PC-9 (cell line): ENCODE results near the gene RRP9. TPM values are rescaled to one million over a fixed set of nuclear protein-coding genes. Genes with fewer than 3 reads are reported as not detected.
A peak's percentile ranks its signal among the peaks of the same experiment; 100 is the strongest.

Source experiments
- BruUV-seq: library from RNA; stranded (reverse); fragments of 400-500 nt; replicated peaks from 2 replicates; lab custom pipeline; 2021; lab: Mats Ljungman, UMichigan
- CTCF ChIA-PET: fragments of 300-600 bp; sonication (Branson Sonifier 250); formaldehyde crosslinking; loops from one replicate; lab custom pipeline; 2022; ENCODE audit warnings: antibody characterized with exemption; lab: Charles Lee
- POLR2A ChIA-PET: fragments of 300-600 bp; sonication (Branson Sonifier 250); formaldehyde crosslinking; loops from one replicate; lab custom pipeline; 2022; ENCODE audit warnings: antibody characterized with exemption; ENCODE audit not compliant: unreplicated experiment; lab: Charles Lee
- DNase-seq, 2 experiments: peaks; one replicate each; pipeline versions ENCODE4 v3.0.0 to v3.0.0-alpha.2; 2015 to 2022; ENCODE audit warnings: mixed read lengths in 1 of 2
- H2AFZ ChIP-seq: fragments of 200-600 bp; sonication (generic); 2 replicates; pipeline ENCODE4 v1.8.1; 2017; ENCODE audit warnings: antibody characterized with exemption
- H3F3A ChIP-seq: fragments of 200-600 bp; sonication (generic); 2 replicates; pipeline ENCODE4 v1.8.1; 2017; ENCODE audit warnings: antibody characterized with exemption, mild to moderate bottlenecking, low read depth; ENCODE audit not compliant: insufficient read depth
- H3K27ac ChIP-seq: fragments of 200-600 bp; sonication (generic); 2 replicates; pipeline ENCODE4 v1.6.1; 2016; ENCODE audit warnings: mixed run types
- H3K27me3 ChIP-seq: fragments of 200-600 bp; sonication (generic); 2 replicates; pipeline ENCODE4 v1.6.1; 2016; ENCODE audit warnings: low read depth, mixed run types; ENCODE audit not compliant: insufficient read depth
- H3K36me3 ChIP-seq: fragments of 200-600 bp; sonication (generic); 2 replicates; pipeline ENCODE4 v1.6.1; 2016; ENCODE audit warnings: low read depth, mixed run types
- H3K4me1 ChIP-seq: fragments of 200-600 bp; sonication (generic); replicated peaks from 2 replicates; pipeline ENCODE4 v1.6.1; 2016; ENCODE audit warnings: mixed run types; ENCODE audit not compliant: insufficient read depth
- H3K4me2 ChIP-seq: fragments of 200-600 bp; sonication (generic); 2 replicates; pipeline ENCODE4 v1.6.1; 2017; ENCODE audit warnings: mixed run types
- H3K4me3 ChIP-seq: fragments of 200-600 bp; sonication (generic); 2 replicates; pipeline ENCODE4 v1.6.1; 2016; ENCODE audit warnings: mixed run types
- H3K79me2 ChIP-seq: fragments of 200-600 bp; sonication (generic); 2 replicates; pipeline ENCODE4 v1.6.1; 2017; ENCODE audit warnings: low read depth, mixed run types
- H3K9me2 ChIP-seq: fragments of 200-600 bp; sonication (generic); 2 replicates; pipeline ENCODE4 v1.8.1; 2017; ENCODE audit warnings: mild to moderate bottlenecking; ENCODE audit not compliant: insufficient read depth
- H3K9me3 ChIP-seq: fragments of 200-600 bp; sonication (generic); 2 replicates; pipeline ENCODE4 v1.8.1; 2016; ENCODE audit warnings: low read depth; ENCODE audit not compliant: insufficient read depth
- H4K20me1 ChIP-seq: fragments of 200-600 bp; sonication (generic); 2 replicates; pipeline ENCODE4 v1.8.1; 2017; ENCODE audit not compliant: insufficient read depth
- EZH2 ChIP-seq: fragments of 200-600 bp; sonication (generic); IDR thresholded peaks from 2 replicates; pipeline ENCODE4 v1.8.0; 2017; ENCODE audit warnings: antibody characterized with exemption, low read depth
- intact Hi-C: fragments of 100-400 bp; cut with micrococcal nuclease; formaldehyde crosslinking; loops from one replicate; pipeline ENCODE4 v1.10.0; 2022; ENCODE audit not compliant: unreplicated experiment
- total RNA-seq: library from RNA; stranded (reverse); gene quantifications from 2 replicates; pipeline ENCODE4 v1.2.3, GENCODE V29; 2021
- TF ChIP-seq, protein P1 (sequence below): fragments of 200-600 bp; sonication (generic); conservative IDR thresholded peaks from 2 replicates; pipeline ENCODE4 v1.6.1; 2017; ENCODE audit warnings: mixed run types, antibody characterized with exemption, mild to moderate bottlenecking, moderate library complexity

The RRP9 gene
- total RNA-seq, 1 experiment from 2014 or later: 23.4 TPM

DNA sequence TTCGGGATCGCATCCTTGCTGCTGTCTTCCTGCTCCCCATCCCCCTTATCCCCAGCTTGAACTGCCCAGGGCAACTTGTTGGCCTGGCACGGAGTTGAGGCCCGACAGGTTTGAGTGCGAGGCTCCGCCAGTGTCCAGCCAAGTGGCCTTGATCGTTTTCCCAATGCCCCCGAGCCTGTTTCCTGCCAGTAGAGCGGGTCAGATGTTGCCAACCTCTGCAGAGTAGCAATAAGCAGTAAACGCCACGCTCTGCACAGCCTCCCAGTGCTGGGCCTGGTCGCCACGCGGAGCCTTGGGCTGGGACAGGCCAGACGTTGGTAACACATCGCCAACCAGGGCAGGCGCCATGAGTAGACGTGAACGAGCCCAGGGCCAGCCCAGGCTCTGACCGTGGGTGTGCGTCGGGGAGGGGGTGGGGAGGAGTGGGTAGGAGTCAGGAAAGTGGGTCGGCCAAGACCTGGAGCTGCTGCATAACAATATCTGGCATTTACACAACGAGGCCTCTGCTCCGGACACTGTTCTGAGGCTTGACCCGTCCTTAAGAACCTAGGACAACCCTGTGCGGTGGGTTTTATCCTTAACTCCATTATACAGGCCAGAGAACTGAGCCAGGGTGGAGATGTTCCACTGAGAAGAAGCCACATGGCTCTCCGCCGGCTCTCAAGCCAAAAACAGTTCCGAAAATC is 32.7 kb upstream of the RRP9 start:
- H3K79me2 ChIP-seq: peaks cover 14% of the 10 kb centered on the region; the same call in 1 of the 2 replicates

DNA sequence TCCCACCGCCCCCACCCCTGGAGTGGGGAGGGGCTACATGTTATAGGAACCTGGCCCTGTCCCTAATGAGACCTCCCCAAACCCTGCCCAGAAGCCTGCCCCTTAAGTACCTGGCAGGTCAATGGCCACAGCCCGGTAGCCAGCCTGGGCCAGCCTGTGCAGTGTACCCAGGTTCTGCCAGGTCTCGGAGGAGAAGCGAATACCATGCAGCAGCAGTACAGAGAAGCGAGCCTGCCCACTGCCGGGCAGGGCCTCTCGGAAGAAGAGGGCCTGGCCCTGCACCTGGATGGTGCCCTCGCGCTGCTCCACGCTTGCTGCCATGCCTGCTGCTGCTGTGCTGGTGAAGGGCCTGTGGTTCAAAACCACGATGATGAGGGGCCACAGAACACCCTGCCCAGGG is 29.6 kb upstream of the RRP9 start:
- H3K4me3 ChIP-seq: no peak overlapping the region
- H3K27me3 ChIP-seq: no peaks in the 10 kb centered on the region
- H3K79me2 ChIP-seq: peaks cover 14% of the 10 kb centered on the region; the same call in 1 of the 2 replicates
- no peak for DNase-seq
- intact Hi-C loops: no loop called here
- peaks cover 12% of the 10 kb centered on the region for H3K4me1 ChIP-seq
- TF ChIP-seq EZH2: no peak
- TF ChIP-seq, protein P1, sequence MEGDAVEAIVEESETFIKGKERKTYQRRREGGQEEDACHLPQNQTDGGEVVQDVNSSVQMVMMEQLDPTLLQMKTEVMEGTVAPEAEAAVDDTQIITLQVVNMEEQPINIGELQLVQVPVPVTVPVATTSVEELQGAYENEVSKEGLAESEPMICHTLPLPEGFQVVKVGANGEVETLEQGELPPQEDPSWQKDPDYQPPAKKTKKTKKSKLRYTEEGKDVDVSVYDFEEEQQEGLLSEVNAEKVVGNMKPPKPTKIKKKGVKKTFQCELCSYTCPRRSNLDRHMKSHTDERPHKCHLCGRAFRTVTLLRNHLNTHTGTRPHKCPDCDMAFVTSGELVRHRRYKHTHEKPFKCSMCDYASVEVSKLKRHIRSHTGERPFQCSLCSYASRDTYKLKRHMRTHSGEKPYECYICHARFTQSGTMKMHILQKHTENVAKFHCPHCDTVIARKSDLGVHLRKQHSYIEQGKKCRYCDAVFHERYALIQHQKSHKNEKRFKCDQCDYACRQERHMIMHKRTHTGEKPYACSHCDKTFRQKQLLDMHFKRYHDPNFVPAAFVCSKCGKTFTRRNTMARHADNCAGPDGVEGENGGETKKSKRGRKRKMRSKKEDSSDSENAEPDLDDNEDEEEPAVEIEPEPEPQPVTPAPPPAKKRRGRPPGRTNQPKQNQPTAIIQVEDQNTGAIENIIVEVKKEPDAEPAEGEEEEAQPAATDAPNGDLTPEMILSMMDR: no peak
- H3K9me2 ChIP-seq: no peaks in the 10 kb centered on the region
- no peak overlapping the region for H3K27ac ChIP-seq
- ChIA-PET POLR2A (no interaction called here), CTCF (no interaction called here)
- H3K36me3 ChIP-seq: no peaks in the 10 kb centered on the region
- H4K20me1 ChIP-seq: no peaks in the 10 kb centered on the region
- H2AFZ ChIP-seq: no peak overlapping the region
- H3K9me3 ChIP-seq: no peaks in the 10 kb centered on the region
- no peak overlapping the region for H3K4me2 ChIP-seq
- peaks cover 37% of the 10 kb centered on the region for H3F3A ChIP-seq
- no TSS peak for BruUV-seq

More for the DNA sequence above, 32.7 kb upstream of the RRP9 start:
- Histone ChIP-seq H3K27ac (0 out of 2 replicates have a peak overlapping the region, but pooled peaks have one; percentile 5), H3F3A (peaks cover 30% of the 10 kb centered on the region), H3K27me3 (no peaks in the 10 kb centered on the region), H3K36me3 (no peaks in the 10 kb centered on the region), H3K4me2 (peak overlapping the region; percentile 78), H3K9me2 (no peaks in the 10 kb centered on the region), H4K20me1 (no peaks in the 10 kb centered on the region), H3K4me3 (peak overlapping the region; percentile 97), H2AFZ (peak overlapping the region; percentile 97), H3K4me1 (peaks cover 8% of the 10 kb centered on the region; the same call in 1 of the 2 replicates), H3K9me3 (no peaks in the 10 kb centered on the region)
- CTCF ChIA-PET: interaction anchor here (0.6 to 1.8 kb wide), 4 partner anchors 8 to 276 kb away, joined by 3 to 15 read pairs (median 4); partner anchors contain the start of genes ACY1, PARP3 and RRP9
- TF ChIP-seq, protein P1: peak; percentile 61
- TF ChIP-seq EZH2: no peak
- peak in 1 of 2 experiments; percentile 34 for DNase-seq
- POLR2A ChIA-PET: interaction anchor here (0.5 to 1.2 kb wide), 4 partner anchors 9 to 306 kb away, joined by 3 to 11 read pairs (median 7); partner anchors contain the start of genes ACY1, RRP9 and WDR82
- BruUV-seq: no TSS peak
- intact Hi-C loops: loop anchor here (1.0 kb wide), 1 partner anchor 32 kb away; the partner anchor contains the start of gene PARP3

DNA sequence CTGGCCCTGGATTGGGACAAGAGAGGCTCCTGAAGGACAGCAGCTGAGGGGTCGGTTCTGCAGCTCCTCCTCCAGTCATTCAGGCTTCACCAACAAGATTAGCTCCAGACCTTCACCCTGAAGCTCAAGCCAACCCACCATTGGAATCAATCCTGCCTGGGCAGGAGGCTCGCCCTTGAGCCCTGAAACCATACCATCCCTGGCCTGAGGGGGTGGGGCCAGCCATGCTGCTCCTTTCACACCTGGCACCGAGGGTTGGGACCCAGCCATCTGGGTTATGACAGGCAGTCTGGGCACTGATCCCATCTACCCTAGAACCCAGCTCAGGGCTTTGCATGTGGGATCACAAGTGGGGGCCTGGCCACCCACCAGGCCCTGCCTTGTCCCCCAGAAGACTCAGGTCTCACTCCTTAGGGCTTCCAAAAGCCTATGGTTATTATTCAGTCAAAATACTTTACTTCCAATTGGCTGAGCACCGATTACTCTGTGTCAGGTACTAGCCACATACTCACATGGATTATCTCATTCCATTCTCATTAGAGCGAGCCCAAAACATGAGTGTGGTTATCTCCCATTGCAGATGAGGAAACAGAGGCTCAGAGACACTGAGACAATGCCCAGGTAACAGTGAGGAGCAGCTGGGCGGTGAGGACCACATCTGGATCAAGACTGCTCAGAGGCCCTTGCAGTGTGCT is 29.0 kb upstream of the RRP9 start:
- no peaks in the 10 kb centered on the region for H4K20me1 ChIP-seq
- intact Hi-C loops: no loop called here
- peaks cover 12% of the 10 kb centered on the region for H3K4me1 ChIP-seq
- TF ChIP-seq, protein P1: no peak
- no peak for TF ChIP-seq EZH2
- H3K4me3 ChIP-seq: no peak overlapping the region
- no peaks in the 10 kb centered on the region for H3K27me3 ChIP-seq
- H3K27ac ChIP-seq: no peak overlapping the region
- H3K4me2 ChIP-seq: no peak overlapping the region
- no peaks in the 10 kb centered on the region for H3K9me2 ChIP-seq
- DNase-seq: no peak
- no TSS peak for BruUV-seq
- peaks cover 14% of the 10 kb centered on the region; the same call in 1 of the 2 replicates for H3K79me2 ChIP-seq
- peaks cover 37% of the 10 kb centered on the region for H3F3A ChIP-seq
- POLR2A ChIA-PET: no interaction called here
- no peaks in the 10 kb centered on the region for H3K36me3 ChIP-seq
- no peaks in the 10 kb centered on the region for H3K9me3 ChIP-seq
- H2AFZ ChIP-seq: no peak overlapping the region
- CTCF ChIA-PET: no interaction called here
